HCT116 (cell line): ENCODE measurements around the gene DLG4. TPM values are rescaled to one million over a fixed set of nuclear protein-coding genes. Genes with fewer than 3 reads are reported as not detected.

Source experiments
- ATAC-seq: fragments of 200-7000 bp; cut with Tn5 transposase; 2 replicates; pipeline ENCODE4 v1.9.1; 2020; ENCODE audit warnings: mild to moderate bottlenecking, moderate library complexity
- BruUV-seq: library from RNA; stranded (reverse); fragments of 400-500 nt; replicated peaks from 2 replicates; lab custom pipeline; 2021; lab: Mats Ljungman, UMichigan
- CTCF ChIA-PET: fragments of 300-600 bp; sonication (Branson Sonifier 250); formaldehyde crosslinking; loops from one replicate; lab custom pipeline; 2021; ENCODE audit warnings: antibody characterized with exemption; lab: Charles Lee
- POLR2A ChIA-PET: fragments of 300-600, 350-600 bp; sonication (Branson Sonifier 250); formaldehyde crosslinking; loops from one replicate; lab custom pipeline; 2021; ENCODE audit warnings: antibody characterized with exemption; lab: Charles Lee
- RAD21 ChIA-PET, 2 experiments: fragments of 300-600 bp; sonication (Branson Sonifier 250); formaldehyde crosslinking; loops; one replicate each; lab custom pipeline; 2023; ENCODE audit warnings: low total read pairs in 2 of 2; ENCODE audit not compliant: uncharacterized antibody in 2 of 2, unreplicated experiment in 2 of 2, low non-redundant PET in 1 of 2; lab: Charles Lee
- DNase-seq: peaks from one replicate; pipeline ENCODE4 v3.0.0-alpha.2; 2010; ENCODE audit warnings: low read depth, low spot score
- H2AFZ ChIP-seq: fragments of 200-600 bp; shearing (Covaris generic), sonication (generic); 2 replicates; pipeline ENCODE4 v1.6.1; 2017; ENCODE audit warnings: low read depth, mixed run types, mixed read lengths, antibody characterized with exemption, low read length; ENCODE audit not compliant: poor library complexity, severe bottlenecking
- H3K27ac ChIP-seq: 2 replicates; pipeline ENCODE4 v1.5.1; 2012; ENCODE audit warnings: low read depth, low read length
- H3K27me3 ChIP-seq: fragments of 200-600 bp; sonication (generic); 2 replicates; pipeline ENCODE4 v1.6.1; 2016; ENCODE audit warnings: mixed run types, low read length, mixed read lengths; ENCODE audit not compliant: insufficient read depth
- H3K36me3 ChIP-seq, 2 experiments: fragments of 200-500 bp in 1 of 2; fragments of 200-600 bp in 1 of 2; sonication (Bioruptor generic) in 1 of 2; sonication (generic) in 1 of 2; 2 replicates each; pipeline versions ENCODE4 v1.5.1 to v1.6.1; 2014 to 2016; ENCODE audit warnings: low read length in 2 of 2, inconsistent platforms in 1 of 2, mixed read lengths in 1 of 2, mixed run types in 1 of 2; ENCODE audit not compliant: insufficient read depth in 2 of 2, control insufficient read depth in 1 of 2
- H3K4me1 ChIP-seq, 2 experiments: fragments of 200-600 bp in 1 of 2; sonication (generic) in 1 of 2; 2 replicates each; pipeline versions ENCODE4 v1.5.1 to v1.6.1; 2012 to 2017; ENCODE audit warnings: low read length in 2 of 2, inconsistent platforms in 1 of 2, mild to moderate bottlenecking in 1 of 2, mixed read lengths in 1 of 2, mixed run types in 1 of 2, moderate library complexity in 1 of 2; ENCODE audit not compliant: insufficient read depth in 2 of 2, control insufficient read depth in 1 of 2
- H3K4me2 ChIP-seq: fragments of 200-600 bp; sonication (generic); 2 replicates; pipeline ENCODE4 v1.6.1; 2017; ENCODE audit warnings: mixed run types, low read length, mixed read lengths
- H3K4me3 ChIP-seq, 2 experiments: fragments of 200-600 bp in 1 of 2; sonication (generic) in 1 of 2; replicated peaks in 1 of 2; 2 replicates each; pipeline ENCODE4 v1.5.1; 2011 to 2016; ENCODE audit warnings: low read length in 2 of 2, control low read depth in 1 of 2, low read depth in 1 of 2, mild to moderate bottlenecking in 1 of 2, mixed read lengths in 1 of 2, mixed run types in 1 of 2
- H3K79me2 ChIP-seq: fragments of 200-600 bp; sonication (generic); 2 replicates; pipeline ENCODE4 v1.6.1; 2017; ENCODE audit warnings: mild to moderate bottlenecking, mixed run types, low read length, moderate library complexity, mixed read lengths; ENCODE audit not compliant: insufficient read depth
- H3K9ac ChIP-seq: fragments of 200-600 bp; sonication (generic); 2 replicates; pipeline ENCODE4 v1.6.1; 2016; ENCODE audit warnings: low read length, mixed read lengths
- H3K9me2 ChIP-seq: fragments of 200-600 bp; sonication (generic), shearing (Covaris generic); 2 replicates; pipeline ENCODE4 v1.6.1; 2017; ENCODE audit warnings: mixed run types, mild to moderate bottlenecking, moderate library complexity; ENCODE audit not compliant: insufficient read depth
- H3K9me3 ChIP-seq, 2 experiments: fragments of 200-500 bp in 1 of 2; fragments of 200-600 bp in 1 of 2; sonication (Bioruptor generic) in 1 of 2; sonication (generic) in 1 of 2; 2 replicates each; pipeline ENCODE4 v1.6.1; 2014 to 2017; ENCODE audit warnings: low read length in 2 of 2, mixed read lengths in 2 of 2, inconsistent platforms in 1 of 2, low read depth in 1 of 2, mild to moderate bottlenecking in 1 of 2, mixed run types in 1 of 2, moderate library complexity in 1 of 2; ENCODE audit not compliant: control insufficient read depth in 1 of 2, insufficient read depth in 1 of 2
- H4K20me1 ChIP-seq: fragments of 200-600 bp; sonication (generic), shearing (Covaris generic); 2 replicates; pipeline ENCODE4 v1.6.1; 2017; ENCODE audit warnings: mixed run types, mild to moderate bottlenecking, moderate library complexity; ENCODE audit not compliant: insufficient read depth
- CEBPB ChIP-seq: IDR thresholded peaks from 2 replicates; pipeline ENCODE4 v1.6.1; 2012; ENCODE audit warnings: low read depth
- EZH2 ChIP-seq: fragments of 200-600 bp; sonication (generic); IDR thresholded peaks from 2 replicates; pipeline ENCODE4 v1.6.1; 2017; ENCODE audit warnings: antibody characterized with exemption, mixed run types
- EZH2phosphoT487 ChIP-seq: fragments of 200-600 bp; IDR thresholded peaks from 2 replicates; pipeline ENCODE4 v1.6.1; 2018; ENCODE audit warnings: antibody characterized with exemption, borderline replicate concordance
- MAX ChIP-seq: IDR thresholded peaks from 2 replicates; pipeline ENCODE4 v1.6.1; 2012
- POLR2AphosphoS5 ChIP-seq: IDR thresholded peaks from 2 replicates; pipeline ENCODE4 v1.6.1; 2011; ENCODE audit warnings: mild to moderate bottlenecking, low read depth, low read length, moderate library complexity
- SRF ChIP-seq: IDR thresholded peaks from 2 replicates; pipeline ENCODE4 v1.6.1; 2012; ENCODE audit warnings: low read depth
- ZFX ChIP-seq: fragments of 450-650 bp; IDR thresholded peaks from 2 replicates; pipeline ENCODE4 v1.6.1; 2017
- ZNF274 ChIP-seq: fragments of 200-500 bp; sonication (Bioruptor generic); IDR thresholded peaks from 2 replicates; pipeline ENCODE4 v1.6.1; 2014; ENCODE audit warnings: mild to moderate bottlenecking, low read depth, low read length, inconsistent platforms
- intact Hi-C: fragments of 100-400 bp; cut with micrococcal nuclease; formaldehyde crosslinking; loops from 2 replicates; pipeline ENCODE4 v1.10.0; 2022
- total RNA-seq: library from RNA; stranded (reverse); gene quantifications from one replicate; pipeline ENCODE4 v1.2.1, GENCODE V29; 2021; ENCODE audit not compliant: unreplicated experiment
- TF ChIP-seq, protein P1 (sequence below): IDR thresholded peaks from 2 replicates; pipeline ENCODE4 v1.6.1; 2012; ENCODE audit warnings: low read depth

The DLG4 gene
- total RNA-seq, 1 experiment from 2014 or later: 15.0 TPM

DNA sequence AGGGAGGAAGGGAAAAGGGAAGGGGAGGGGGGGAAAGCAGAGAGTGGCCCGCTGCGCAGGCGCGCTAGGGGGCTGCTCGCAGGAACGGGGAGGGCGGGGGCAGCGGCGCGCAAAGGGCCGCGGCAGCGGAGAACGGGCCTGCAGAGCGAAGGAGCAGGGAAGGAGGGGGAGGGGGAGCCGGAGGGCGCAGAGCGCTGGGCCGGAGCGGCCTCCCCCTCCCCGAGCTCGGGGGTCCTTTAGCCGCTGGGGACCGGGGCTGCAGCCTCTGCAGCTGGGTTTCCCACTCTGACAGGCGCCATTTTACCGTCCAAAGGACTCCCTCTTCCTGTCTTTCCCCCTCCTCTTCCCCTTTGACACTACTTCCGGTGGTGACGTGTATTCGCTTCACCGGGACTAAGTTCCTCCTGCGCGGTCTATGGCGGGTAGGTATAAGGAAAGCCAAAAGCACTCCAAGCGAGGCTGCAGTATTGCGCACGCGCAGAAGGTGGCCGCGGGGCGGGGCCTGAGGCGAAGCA, 32.1 kb upstream of the DLG4 start, which contains the start of gene CTDNEP1 (continued):
- TF ChIP-seq MAX: no peak
- TF ChIP-seq ZNF274: no peak
- TF ChIP-seq EZH2: no peak

- ChIA-PET POLR2A (interaction anchor here (1.0 to 2.0 kb wide), 3 partner anchors 9 to 17 kb away, joined by 3 to 7 read pairs (median 5); partner anchors contain the start of genes DVL2 and GABARAP), RAD21 (no interaction called here), CTCF (interaction anchor here (0.6 to 1.0 kb wide), 3 partner anchors 9 to 205 kb away, joined by 3 to 5 read pairs (median 4); partner anchors contain the start of gene GABARAP)
- no peaks in the 10 kb centered on the region for H3K27me3 ChIP-seq
- no peak for TF ChIP-seq EZH2
- TF ChIP-seq EZH2phosphoT487: no peak
- TF ChIP-seq ZFX: peak; percentile 43
- no peak for TF ChIP-seq SRF
- TF ChIP-seq, protein P1, sequence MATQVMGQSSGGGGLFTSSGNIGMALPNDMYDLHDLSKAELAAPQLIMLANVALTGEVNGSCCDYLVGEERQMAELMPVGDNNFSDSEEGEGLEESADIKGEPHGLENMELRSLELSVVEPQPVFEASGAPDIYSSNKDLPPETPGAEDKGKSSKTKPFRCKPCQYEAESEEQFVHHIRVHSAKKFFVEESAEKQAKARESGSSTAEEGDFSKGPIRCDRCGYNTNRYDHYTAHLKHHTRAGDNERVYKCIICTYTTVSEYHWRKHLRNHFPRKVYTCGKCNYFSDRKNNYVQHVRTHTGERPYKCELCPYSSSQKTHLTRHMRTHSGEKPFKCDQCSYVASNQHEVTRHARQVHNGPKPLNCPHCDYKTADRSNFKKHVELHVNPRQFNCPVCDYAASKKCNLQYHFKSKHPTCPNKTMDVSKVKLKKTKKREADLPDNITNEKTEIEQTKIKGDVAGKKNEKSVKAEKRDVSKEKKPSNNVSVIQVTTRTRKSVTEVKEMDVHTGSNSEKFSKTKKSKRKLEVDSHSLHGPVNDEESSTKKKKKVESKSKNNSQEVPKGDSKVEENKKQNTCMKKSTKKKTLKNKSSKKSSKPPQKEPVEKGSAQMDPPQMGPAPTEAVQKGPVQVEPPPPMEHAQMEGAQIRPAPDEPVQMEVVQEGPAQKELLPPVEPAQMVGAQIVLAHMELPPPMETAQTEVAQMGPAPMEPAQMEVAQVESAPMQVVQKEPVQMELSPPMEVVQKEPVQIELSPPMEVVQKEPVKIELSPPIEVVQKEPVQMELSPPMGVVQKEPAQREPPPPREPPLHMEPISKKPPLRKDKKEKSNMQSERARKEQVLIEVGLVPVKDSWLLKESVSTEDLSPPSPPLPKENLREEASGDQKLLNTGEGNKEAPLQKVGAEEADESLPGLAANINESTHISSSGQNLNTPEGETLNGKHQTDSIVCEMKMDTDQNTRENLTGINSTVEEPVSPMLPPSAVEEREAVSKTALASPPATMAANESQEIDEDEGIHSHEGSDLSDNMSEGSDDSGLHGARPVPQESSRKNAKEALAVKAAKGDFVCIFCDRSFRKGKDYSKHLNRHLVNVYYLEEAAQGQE: no peak
- TF ChIP-seq POLR2AphosphoS5: no peak
- TF ChIP-seq ZNF274: no peak
- TF ChIP-seq CEBPB: no peak
- peak overlapping the region; percentile 84 for H3K27ac ChIP-seq
- H3K4me2 ChIP-seq: peak overlapping the region; percentile 89
- no peaks in the 10 kb centered on the region for H3K9me2 ChIP-seq
- peak overlapping the region; percentile 99 for H3K9ac ChIP-seq
- intact Hi-C loops: loop anchor here (5.0 kb wide), 1 partner anchor 56 kb away; the partner anchor contains the start of gene EIF5A
- H3K79me2 ChIP-seq: peaks cover 79% of the 10 kb centered on the region
- no peaks in the 10 kb centered on the region for H3K9me3 ChIP-seq
- H3K4me3 ChIP-seq: peak overlapping the region; percentile 82 to 99
- BruUV-seq: no TSS peak
- DNase-seq (no peak), ATAC-seq (peak; percentile 4)
- peaks cover 13 to 25% of the 10 kb centered on the region in 2 experiments for H3K4me1 ChIP-seq
- no peaks in the 10 kb centered on the region for H4K20me1 ChIP-seq
- peaks cover 13 to 15% of the 10 kb centered on the region in 2 experiments; a peak in 3 of 4 replicates for H3K36me3 ChIP-seq
- H2AFZ ChIP-seq: no peak overlapping the region
These were observed 31.3 kb upstream of the DLG4 start for GRCh38 chr17:7250695-7251627.
